Measurements from ENCODE around the gene KCNMB3.
"Not testable (repeated sequence)": the region's sequence is repeated elsewhere in the genome, so short reads cannot be mapped to it uniquely, and the experiment has no call there.

Gene KCNMB3

DNA sequence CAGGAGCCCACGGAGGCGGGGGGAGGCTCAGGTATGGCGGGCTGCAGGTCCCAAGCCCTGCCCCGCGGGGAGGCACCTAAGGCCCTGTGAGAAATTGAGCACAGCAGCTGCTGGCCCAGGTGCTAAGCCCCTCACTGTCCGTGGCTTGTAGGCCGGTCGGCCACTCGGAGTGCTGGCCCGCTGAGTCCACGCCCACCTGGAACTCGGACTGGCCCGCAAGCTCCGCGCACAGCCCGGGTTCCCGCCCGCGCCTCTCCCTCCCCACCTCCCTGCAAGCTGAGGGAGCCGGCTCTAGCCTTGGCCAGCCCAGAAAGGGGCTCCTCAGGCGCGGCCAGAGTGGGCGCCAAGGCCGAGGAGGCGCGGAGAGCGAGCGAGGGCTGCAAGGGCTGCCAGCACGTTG, 12.2 kb upstream of the KCNMB3 start:
- no peak for DNase-seq

DNA sequence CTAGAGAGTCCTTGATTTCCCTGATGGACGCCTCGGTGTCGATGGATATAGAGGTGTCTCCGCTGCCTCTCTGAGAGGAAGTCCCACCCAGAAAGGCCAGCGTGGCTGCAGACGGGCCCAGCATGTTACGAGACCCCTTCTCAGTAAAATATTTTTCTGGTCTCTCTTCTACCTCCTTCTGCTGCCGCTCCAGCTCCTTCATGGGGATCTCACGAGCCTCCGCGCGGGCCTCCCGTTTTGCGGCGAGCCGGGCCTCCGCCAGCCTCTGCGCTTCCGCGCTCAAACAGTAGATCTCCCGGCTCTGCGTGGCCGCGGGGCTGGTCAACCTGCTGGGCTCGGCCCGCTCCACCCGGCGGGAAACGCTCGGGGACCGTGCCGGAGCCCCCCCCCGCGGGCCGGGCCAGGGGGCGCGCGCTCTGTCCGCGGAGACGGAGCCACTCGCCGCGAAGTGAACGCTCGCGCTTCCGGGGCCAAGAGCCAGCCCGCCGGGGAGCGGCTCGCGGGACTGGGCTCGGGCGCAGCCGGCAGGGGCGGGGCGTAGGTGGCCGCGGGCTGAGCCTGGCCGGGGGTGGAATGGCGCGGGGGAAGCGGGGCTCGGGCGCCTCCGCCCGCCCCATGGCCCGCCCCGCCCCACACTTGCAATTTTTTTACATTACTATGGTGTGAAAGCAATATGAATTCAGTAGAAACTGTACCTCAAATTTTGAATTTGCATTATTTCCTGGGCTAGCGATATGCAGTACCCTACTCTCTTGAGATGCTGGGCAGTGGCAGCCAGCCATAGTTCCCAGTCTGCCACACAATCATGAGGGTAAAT, 10.2 kb upstream of the KCNMB3 start:
- DNase-seq: peak; percentile 46

DNA sequence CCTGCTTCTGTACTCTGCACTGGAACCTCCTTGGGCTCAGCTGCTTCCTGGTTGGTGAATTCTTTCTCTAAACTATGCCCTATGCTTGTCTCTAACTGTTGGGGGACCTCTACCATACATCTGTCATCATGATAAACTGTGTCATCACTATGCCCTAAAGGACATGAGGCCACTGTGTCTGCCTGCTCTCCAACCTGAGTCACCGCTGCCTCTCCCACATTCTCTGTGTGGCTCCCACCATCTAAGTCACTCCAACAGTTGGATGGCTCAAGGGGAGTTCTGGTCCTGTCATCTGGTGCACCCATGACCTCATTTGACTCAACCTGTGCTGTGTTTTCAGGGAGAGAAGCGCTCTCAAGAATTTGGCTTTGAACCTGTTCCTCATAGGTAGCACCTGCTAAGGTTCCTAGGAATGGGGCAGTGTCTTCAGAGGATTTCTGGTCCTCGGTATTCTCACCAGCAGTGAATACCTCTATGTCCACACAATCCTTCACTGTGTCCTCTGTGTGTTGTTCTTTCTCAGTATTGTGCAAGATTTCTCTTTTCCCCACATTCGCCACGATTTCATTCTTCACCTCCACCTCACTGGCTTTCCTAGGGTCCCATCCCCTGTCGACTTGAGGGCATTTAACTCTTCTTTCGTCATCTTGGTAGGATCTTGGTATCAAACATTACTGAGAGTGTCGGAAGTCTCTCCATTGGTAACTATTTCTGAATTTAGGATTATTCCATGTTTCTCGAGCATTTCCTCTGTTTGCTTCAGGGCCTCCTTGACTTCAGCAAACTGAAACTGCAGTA, 9.2 kb upstream of the KCNMB3 start:
- not testable (repeated sequence) for DNase-seq

DNA sequence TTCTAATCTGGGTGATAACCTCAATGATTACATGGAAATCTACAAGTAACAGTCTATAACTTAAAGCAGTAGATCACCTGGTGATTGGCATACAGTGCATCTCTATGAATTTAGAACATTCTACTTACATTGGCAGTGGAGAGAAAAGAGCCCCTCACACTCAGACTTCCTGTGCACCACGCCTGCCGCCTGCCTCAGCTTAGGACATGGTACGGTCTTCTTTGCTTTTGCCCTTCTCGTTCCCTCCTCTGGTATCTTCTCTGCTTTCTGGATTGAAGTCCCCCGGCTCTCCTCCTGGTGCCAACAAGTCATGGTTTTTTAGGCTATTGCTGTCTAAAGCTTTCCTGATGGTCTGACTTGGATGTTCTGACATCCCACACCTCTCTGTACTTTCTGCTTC, 7.9 kb upstream of the KCNMB3 start:
- no peak for DNase-seq

DNA sequence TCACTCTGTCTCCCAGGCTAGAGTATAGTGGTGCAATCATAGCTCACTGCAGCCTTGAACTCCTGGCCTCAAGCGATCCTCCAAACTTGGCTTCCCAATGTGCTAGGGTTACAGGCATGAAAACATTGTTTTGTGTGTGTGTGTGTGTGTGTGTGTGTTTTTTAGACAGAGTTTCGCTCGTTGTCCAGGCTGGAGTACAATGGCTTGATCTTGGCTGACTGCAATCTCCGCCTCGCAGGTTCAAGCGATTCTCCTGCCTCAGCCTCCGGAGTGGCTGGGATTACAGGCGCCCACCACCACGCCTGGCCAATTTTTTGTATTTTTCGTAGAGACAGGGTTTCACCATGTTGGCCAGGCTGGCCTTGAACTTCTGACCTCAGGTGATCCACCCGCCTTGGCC, 6.8 kb upstream of the KCNMB3 start:
- DNase-seq: not testable (repeated sequence)

DNA sequence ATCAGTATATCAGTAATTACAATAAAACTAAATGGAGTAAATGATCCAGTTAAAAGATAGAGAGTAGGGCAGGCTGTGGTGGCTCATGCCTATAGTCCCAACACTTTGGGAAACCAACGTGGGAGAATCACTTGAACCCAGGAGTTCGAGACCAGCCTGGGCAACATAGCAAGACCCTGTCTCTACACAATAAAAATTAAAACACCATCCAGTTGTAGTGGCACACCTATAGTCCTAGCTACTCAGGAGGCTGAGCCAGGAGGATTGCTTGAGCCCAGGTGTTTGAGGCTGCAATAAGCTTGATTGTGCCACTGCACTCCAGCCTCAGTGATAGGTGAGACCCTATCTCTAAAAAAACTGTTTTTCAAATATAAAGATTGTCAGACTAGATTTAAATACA, 5.9 kb upstream of the KCNMB3 start:
- no peak for DNase-seq

DNA sequence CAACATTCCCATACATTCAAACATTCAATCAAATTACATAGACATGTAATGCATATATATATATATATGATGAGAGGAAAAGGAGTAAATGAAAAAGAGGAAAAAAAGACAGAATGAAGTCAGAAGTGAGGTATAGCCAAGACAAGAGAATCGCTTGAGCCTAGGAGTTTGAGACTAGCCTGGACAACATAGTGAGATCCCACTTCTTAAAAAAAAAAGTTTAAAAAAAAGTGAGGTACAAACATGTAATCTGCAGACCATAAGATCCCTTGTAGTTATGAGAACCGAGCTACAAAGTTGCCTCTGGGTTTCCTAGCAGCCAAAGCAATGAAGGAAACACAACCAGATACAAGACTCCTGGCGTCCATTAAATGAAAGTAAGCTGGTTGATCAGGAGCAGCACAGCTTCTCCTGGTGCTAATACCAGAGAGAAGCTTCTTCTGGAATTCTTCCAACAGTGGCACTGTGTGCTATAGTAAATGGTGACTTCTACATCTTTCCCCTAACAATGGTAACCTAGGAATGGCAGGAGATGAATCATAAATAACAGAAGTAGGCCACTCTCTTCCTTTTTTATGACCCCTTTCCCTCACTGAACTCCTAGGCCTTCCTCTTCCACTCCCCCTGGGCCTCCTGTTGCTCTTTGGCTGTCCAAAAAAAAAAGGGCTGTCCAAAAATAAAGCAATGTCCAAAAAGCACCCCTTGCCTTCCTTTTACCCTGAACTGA, 3.5 kb downstream of the KCNMB3 start:
- no peak for DNase-seq

DNA sequence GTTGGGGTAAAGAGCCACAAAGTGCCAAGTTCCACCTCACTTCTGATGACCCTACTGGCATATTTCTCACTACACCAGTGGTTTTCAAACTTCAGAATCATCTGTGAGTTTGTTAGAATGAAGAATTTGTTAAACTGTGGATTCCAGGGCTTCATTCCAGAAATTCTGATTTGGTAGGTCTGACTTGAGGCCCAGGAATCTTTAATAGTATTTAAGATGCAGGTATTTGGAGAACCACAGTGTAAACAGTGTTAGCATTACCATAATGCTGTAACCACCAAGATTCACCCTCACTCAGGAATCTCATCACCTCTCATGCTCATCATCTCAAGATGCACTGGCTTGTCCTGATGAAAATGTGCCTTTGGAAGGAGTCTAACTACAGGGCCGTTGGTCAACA, 6.0 kb downstream of the KCNMB3 start:
- DNase-seq: no peak

DNA sequence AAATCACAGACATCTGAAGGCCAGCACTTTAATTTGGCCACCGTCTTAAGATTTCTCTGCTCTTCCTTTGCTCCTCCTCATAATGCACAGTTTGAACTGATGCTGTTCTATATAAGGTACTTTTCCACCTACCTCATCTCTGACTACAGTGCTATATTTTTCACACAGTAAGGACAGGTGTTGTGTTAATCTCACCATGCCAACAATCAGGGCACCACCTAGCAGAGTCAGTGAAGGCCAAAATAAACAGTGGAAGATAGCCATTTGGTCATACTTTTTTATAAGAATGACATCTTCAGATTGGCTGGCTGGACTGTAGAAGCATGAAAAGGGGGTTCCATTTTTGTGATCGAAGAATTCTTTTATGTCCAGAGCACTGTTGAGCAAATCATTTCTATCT, 8.1 kb downstream of the KCNMB3 start:
- not testable (repeated sequence) for DNase-seq

DNA sequence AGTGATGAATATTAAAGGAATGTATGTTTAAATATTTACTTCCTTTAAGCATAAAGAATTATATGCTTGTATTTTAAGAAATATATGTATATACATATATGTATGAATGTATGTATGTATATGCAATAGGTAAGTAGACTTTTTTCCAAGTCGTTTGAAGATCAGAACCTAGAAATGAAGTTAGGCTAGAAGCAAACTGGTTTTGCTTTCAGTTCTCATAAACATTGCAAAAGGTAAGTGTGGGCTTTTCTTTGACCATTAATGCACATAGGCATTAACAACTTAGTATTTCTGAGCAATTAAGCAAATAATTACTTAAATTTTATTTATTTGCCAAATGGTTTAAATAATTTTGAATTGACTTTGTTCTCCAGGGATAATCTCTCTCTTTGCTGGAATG, 10.6 kb downstream of the KCNMB3 start:
- DNase-seq: not testable (repeated sequence)

DNA sequence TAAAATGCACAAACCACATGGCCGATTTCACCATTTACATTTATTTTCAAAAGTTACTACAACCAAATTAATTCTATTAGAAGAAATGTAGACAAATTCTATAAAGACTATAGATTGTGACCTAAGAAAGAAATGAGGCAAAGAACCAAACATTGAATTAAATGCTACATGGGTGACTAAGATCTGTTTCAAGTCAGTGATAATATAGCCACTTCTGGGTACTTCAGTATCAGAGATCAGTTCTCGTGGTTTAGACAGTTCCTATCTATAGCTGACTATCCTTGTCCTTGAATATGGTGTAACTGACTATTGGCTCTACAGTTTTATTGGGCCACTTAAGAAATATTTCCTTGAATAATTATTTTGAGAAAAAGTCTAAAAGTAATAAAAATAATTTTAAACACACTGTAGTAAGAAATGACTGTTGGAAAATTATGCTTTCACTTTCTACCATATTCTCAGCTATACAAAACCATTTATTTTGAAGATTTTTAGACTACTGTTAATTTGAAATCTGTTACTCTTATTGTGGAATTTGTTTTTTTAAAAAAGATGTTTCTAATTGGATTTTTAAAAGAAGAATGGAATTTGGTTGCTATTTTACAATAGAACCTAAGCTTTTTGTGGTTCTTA, 14.1 kb downstream of the KCNMB3 start:
- DNase-seq: no peak

DNA sequence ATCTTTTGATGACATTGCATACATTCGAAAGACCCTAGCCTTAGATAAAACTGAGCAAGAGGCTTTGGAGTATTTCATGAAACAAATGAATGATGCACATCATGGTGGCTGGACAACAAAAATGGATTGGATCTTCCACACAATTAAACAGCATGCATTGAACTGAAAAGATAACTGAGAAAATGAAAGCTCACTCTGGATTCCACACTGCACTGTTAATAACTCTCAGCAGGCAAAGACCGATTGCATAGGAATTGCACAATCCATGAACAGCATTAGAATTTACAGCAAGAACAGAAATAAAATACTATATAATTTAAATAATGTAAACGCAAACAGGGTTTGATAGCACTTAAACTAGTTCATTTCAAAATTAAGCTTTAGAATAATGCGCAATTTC, 16.7 kb downstream of the KCNMB3 start:
- DNase-seq: no peak

DNA sequence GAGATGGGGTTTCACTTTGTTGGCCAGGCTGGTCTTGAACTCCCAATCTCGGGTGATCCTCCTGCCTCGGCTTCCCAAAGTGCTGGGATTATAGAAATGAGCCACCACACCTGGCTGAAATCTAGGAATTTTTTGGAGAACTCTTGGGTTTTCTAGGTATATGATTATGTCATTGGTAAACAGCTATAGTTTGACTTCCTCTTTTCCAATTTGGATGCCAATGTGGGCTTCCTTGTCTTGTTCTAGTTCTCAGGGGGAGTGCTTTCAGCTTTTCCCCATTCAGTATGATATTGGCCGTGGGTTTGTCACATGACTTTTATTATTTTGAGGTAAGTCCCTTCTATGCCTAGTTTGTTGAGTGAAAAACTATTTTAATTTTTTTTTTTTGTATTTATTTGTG, 17.9 kb downstream of the KCNMB3 start:
- DNase-seq: no peak

DNA sequence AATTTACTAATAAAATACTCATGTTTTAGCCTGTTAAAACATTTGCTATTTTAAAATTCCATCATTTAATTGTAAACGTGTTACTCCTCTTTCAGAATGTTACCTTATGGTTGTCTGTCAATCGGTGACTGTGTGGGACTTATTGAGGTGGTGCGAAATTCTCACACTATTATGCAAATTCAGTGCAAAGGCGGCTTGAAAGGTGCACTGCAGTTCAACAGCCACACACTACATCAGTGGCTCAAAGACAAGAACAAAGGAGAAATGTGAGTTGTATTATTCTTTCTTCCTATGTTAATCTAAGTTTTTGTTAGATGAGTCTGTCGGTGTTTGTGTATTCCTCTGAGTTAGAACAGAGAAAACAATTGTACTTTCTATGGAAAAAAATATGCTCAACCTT, 21.7 kb downstream of the KCNMB3 start:
- no peak for DNase-seq

DNA sequence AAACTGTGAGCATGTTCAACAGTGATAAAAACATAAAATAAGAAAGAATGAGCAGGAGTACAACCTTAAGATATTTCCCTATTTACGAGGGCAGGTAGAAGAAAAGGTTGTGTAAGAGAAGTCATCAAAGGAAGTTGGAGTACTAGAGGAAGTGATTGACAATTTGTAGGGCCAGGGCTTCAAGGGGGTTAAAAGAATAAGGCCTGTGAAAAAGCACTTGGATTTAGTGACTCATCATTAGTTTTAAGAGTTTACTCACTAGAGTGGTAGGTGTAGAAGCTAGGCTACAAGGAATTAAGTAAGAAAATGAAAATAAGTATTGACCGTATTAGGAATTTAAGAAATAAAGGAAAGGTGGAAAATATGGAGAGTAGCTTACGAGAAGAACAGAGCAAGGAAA, 23.6 kb downstream of the KCNMB3 start:
- no peak for DNase-seq

DNA sequence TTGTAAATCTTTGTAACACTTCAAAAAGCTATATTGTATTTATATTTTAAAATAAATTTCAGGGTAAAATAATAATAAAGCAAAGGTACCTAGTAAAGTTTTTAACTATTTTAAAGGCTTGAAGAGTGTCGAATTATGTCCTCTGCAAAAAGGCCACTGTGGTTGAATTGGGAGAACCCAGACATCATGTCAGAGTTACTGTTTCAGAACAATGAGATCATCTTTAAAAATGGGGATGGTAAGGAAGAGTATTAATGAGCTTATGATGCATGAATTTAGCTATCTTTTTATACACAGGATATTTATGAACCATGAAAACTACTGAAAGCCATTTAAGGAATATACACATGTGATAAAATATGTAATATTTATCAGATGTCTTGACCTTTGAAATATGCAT, 26.3 kb downstream of the KCNMB3 start:
- DNase-seq: no peak

DNA sequence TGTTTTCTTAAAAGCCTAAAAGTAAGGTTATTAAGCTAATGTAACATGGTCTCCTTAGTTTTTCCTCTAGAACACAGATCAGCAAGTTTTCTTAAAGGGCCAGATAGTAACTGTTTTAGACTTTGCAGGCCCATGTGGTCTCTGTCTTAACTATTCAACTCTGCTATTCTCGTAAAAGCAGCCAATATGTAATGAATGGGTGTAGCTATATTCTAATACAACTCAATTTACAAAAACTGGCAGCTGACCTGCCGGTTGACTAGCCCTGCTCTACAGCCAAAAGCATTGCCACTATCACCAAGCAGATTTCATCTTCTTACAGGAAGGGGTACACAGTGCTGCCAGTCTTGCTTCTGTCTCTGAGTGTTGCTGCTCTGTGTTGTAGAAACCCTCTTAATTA, 27.4 kb downstream of the KCNMB3 start:
- no peak for DNase-seq

DNA sequence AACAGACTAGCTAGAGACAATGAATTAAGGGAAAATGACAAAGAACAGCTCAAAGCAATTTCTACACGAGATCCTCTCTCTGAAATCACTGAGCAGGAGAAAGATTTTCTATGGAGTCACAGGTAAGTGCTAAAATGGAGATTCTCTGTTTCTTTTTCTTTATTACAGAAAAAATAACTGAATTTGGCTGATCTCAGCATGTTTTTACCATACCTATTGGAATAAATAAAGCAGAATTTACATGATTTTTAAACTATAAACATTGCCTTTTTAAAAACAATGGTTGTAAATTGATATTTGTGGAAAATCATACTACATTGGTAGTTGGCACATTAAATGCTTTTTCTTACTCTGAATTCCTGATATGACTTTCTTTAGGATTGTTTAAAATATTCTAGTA, 32.7 kb downstream of the KCNMB3 start:
- not testable (repeated sequence) for DNase-seq

DNA sequence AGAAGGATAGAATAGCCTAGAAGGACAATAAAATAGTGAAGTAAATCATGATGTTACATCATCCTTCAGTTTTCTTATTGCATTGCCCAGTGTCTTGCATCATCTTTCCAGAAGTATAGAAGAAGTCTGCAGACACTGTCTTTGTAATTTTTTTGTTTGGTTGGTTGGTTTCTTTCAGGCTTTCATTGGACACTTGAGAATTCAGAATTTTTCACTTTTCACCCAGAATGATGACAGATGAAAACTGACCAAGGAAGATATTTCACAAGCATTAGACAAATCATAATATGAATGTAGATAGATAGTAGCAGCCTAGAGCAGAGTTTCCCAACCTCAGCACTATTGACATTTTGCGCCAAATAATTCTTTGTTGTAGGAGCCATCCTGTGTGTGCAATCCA, 35.4 kb downstream of the KCNMB3 start:
- DNase-seq: not testable (repeated sequence)

DNA sequence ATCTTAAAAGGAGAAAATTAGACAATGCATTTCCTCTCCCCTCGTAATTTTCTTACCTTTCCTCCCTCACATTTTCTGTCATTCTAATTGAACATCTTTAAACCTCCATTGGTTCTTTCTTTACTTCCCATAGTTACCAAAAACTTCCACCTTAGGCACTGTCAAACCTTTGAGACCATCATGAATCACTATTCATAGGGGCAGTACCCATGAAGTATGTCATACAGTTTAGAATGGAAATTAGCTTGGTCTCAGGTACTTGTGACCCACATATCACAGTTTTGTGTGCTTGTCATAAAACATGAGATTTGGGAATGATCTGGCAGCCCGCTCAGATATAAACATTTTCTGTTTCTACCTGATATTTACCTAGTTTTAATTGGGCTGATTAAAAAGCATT, 50.1 kb downstream of the KCNMB3 start:
- no peak for DNase-seq

DNA sequence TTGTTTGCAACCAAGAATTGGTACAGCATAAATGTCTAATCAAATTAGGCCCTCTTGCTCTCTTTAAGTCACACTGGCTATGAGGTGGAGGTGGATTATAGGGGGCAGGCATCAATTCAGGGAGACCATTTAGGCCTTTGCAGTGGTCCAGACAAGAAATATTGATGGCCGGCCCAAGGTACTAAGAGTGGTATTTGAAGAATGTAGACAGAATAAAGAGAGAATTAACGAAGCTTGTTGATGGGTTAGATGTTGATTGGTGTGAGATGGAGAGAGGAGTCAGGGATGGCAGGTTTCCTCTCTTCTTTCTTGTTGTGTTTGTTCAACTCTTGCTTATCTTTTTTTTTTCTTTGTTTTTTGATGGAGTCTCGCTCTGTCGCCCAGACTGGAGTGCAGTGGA, 54.2 kb downstream of the KCNMB3 start:
- no peak for DNase-seq

DNA sequence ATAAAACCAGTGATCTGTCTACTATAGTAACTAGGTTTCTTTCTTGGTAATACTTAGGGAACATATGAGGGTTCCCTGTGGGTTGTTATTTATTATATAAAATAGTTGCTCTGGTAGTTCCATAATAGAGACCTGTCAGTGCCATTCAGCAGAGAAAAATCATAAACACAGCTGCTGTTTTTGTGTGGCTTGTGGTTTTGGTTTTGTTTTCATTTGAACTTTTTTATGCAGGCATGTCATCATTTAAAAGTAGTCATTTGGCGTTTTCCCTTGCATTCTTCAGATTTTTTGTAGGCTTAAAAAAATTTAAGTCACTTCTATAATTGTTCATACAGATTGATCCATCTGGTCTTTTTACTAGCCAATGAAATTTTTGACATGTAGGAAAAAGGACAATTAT, 54.8 kb downstream of the KCNMB3 start:
- no peak for DNase-seq

DNA sequence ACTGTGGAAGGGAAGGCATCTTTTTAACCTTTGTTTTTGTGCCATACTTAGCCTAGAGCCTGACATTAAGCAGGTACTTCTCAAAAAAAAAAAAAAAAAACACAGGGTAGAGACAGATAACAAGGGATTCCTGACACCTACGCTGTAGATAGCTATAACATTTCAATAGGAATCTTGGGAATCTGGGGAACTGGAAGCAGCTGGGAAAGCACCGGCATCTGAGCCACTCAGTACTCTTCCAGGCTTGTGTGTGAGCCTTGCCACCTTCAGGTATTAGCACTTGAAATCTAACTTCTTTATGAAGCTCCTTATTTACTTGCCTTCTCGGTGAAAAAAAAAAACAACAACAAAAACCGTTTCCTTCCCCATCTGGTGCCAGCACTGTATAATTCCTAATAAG, 56.0 kb downstream of the KCNMB3 start:
- DNase-seq: no peak

All from activated CD4-positive, alpha-beta T cell treated with anti-CD3 and anti-CD28 coated beads for 1 hour (primary cell).